RWPE2 (cell line): ENCODE results near the gene BUB3.

Experiments used
- ATAC-seq: fragments of 200-7000 bp; cut with Tn5 transposase; 3 replicates; pipeline ENCODE4 v1.9.1; 2021; ENCODE audit warnings: low read depth
- DNase-seq: peaks from one replicate; pipeline ENCODE4 v3.0.0-alpha.2; 2020; ENCODE audit warnings: low spot score
- H3K27ac ChIP-seq: fragments of 450-650 bp; 2 replicates; pipeline ENCODE4 v1.5.1; 2017; ENCODE audit warnings: mild to moderate bottlenecking; ENCODE audit not compliant: poor library complexity, severe bottlenecking
- H3K27me3 ChIP-seq: fragments of 250-450 bp; sonication (Bioruptor Pico); 2 replicates; pipeline ENCODE4 v1.5.1; 2021; ENCODE audit warnings: mild to moderate bottlenecking, moderate library complexity; ENCODE audit not compliant: insufficient read depth, poor library complexity, severe bottlenecking
- H3K36me3 ChIP-seq: fragments of 250-450 bp; sonication (Bioruptor Pico); 2 replicates; pipeline ENCODE4 v1.5.1; 2020; ENCODE audit warnings: low read depth, mild to moderate bottlenecking, moderate library complexity
- H3K4me1 ChIP-seq: fragments of 250-450 bp; sonication (Bioruptor Pico); 2 replicates; pipeline ENCODE4 v1.5.1; 2021; ENCODE audit warnings: mild to moderate bottlenecking, moderate library complexity; ENCODE audit not compliant: insufficient read depth, poor library complexity, severe bottlenecking
- H3K4me3 ChIP-seq: fragments of 250-450 bp; sonication (Bioruptor Pico); 2 replicates; pipeline ENCODE4 v1.5.1; 2021; ENCODE audit warnings: mild to moderate bottlenecking, moderate library complexity; ENCODE audit not compliant: severe bottlenecking
- H3K9me3 ChIP-seq: fragments of 250-450 bp; sonication (Bioruptor Pico); 2 replicates; pipeline ENCODE4 v1.5.1; 2021; ENCODE audit warnings: mild to moderate bottlenecking, moderate library complexity; ENCODE audit not compliant: severe bottlenecking
- CTCF ChIP-seq: fragments of 450-650 bp; IDR thresholded peaks from one replicate; pipeline ENCODE4 v1.5.1; 2017; ENCODE audit warnings: mild to moderate bottlenecking, moderate library complexity; ENCODE audit not compliant: poor library complexity, severe bottlenecking

Gene BUB3

DNA sequence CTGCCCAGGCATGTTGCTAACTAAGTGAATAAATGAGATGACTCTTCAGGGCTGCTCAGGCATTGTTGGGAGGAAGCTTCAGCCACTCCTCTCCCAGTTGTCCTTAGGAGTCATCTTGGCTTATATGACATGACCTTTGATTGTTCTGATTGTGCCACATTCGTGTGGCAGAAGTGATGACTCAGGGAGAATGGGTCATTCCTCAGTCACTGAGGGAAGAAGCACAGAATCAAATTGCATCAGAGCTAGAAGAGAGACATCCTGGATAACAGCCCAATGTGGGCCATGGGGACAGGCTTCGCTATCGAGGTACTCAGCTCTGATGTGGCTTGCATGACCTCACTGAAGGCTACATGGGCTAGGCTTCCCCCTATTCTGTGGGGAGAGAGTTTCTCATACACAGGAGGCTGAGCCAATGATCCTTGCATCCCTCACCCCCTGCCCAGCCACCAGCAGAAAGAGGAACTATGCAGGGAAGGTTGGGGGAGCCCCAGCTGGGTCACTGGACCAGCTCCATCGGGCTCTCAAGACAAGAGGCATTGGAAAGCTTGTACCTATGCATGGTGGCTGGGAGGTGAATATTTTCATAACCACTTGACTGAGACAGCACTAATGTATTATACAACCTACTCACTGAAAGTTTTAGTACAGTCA is 24.5 kb upstream of the BUB3 start:
- Histone ChIP-seq H3K4me3 (no peak overlapping the region), H3K27ac (no peak overlapping the region), H3K27me3 (peaks cover 41% of the 10 kb centered on the region), H3K36me3 (no peaks in the 10 kb centered on the region), H3K9me3 (no peaks in the 10 kb centered on the region), H3K4me1 (no peaks in the 10 kb centered on the region)
- TF ChIP-seq CTCF, result no peak
- ATAC-seq (no peak; the same call in 2 of the 3 replicates), DNase-seq (no peak)

GRCh38 chr10:123132576-123133477 is 21.4 kb upstream of the BUB3 start:
- Histone ChIP-seq H3K36me3 (no peaks in the 10 kb centered on the region), H3K9me3 (no peaks in the 10 kb centered on the region), H3K27me3 (peaks cover 70% of the 10 kb centered on the region), H3K4me3 (no peak overlapping the region), H3K27ac (no peak overlapping the region), H3K4me1 (no peaks in the 10 kb centered on the region)
- peak; percentile 87 for TF ChIP-seq CTCF
- peak; percentile 71 for ATAC-seq
- peak; percentile 76 for DNase-seq

DNA sequence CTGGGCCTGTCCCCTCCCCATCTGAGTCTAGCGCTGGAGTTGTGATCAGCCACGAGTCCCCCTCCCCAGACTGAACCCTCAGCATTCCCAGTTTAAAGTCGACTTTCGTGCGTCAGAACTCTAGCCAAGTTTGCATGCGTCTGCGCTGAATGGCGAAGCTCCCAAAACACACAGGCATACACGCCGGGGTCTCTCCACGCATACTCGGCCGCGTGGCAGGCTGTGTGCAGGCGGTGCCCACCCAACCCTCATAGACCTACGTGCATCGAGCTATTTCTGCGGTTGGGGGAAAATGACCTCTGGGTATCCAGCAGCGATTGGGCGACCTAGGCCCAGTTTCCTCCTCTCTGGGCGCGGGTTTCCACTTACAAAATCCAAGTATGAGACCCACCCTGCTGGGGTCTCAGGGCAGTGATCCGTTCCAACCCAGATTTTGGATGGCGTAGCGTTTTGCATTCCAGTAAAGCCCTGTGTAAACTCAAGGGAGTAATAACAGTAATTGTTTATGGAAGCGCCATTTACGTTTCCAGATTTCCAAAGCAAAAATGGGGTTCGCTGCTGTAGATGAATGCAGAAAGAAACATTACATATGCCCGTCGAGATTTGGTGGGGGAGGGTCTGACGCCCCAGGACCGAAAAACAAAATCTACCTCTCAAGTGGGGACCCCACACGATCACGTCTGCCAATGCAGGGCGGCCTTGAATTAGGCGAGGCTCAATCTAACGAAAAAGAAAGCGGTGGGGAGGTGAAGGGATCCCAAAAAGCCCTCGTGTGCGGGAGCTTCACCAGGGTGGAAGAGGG is 20.5 kb upstream of the BUB3 start:
- no peak for DNase-seq
- no peak overlapping the region for H3K27ac ChIP-seq
- no peaks in the 10 kb centered on the region for H3K9me3 ChIP-seq
- no peak for TF ChIP-seq CTCF
- peaks cover 79% of the 10 kb centered on the region for H3K27me3 ChIP-seq
- H3K4me1 ChIP-seq, result no peaks in the 10 kb centered on the region
- ATAC-seq, result no peak
- H3K36me3 ChIP-seq, result no peaks in the 10 kb centered on the region
- no peak overlapping the region for H3K4me3 ChIP-seq

GRCh38 chr10:123134343-123134914 is 19.8 kb upstream of the BUB3 start:
- Histone ChIP-seq H3K36me3 (no peaks in the 10 kb centered on the region), H3K4me3 (no peak overlapping the region), H3K27me3 (peaks cover 86% of the 10 kb centered on the region), H3K9me3 (no peaks in the 10 kb centered on the region), H3K27ac (no peak overlapping the region), H3K4me1 (no peaks in the 10 kb centered on the region)
- DNase-seq, result no peak
- no peak for TF ChIP-seq CTCF
- ATAC-seq, result no peak
